ENCODE measurements around the gene RTN4RL2. TPM values are rescaled to one million over a fixed set of nuclear protein-coding genes. Genes with fewer than 3 reads are reported as not detected.

The RTN4RL2 gene
- total and polyA plus RNA-seq, 9 of the 15 experiments (the other 6 are each of a cell fraction or from before 2014, with no cell fraction given): 0.06 to 1.9 (median 0.34) TPM; not detected in 4

- WGBS (ENCODE audit: insufficient coverage, low coverage, missing lambda C conversion rate): 85% methylated on average over 7 of the region's 7 CpGs
- Histone ChIP-seq H3K79me2 (ENCODE audit: control insufficient read depth, insufficient read depth, low read length) (no peaks in the 10 kb centered on the region), H3K4me3 (no peak overlapping the region), H3K9me3 (replicated peaks; ENCODE audit: control insufficient read depth, insufficient read depth, low read depth, low read length) (no peaks in the 10 kb centered on the region), H4K20me1 (replicated peaks; ENCODE audit: control insufficient read depth, insufficient read depth, low read length) (peaks cover 8% of the 10 kb centered on the region; the same call in 1 of the 2 replicates), H3K9me1 (ENCODE audit: control insufficient read depth, insufficient read depth, low read length) (no peaks in the 10 kb centered on the region), H2AFZ (ENCODE audit: low read depth, low read length) (no peak overlapping the region), H3K36me3 (ENCODE audit: control insufficient read depth, insufficient read depth, low read length) (peaks cover 55% of the 10 kb centered on the region), H3K4me2 (ENCODE audit: insufficient read depth, low read length) (no peak overlapping the region), H3K9ac (ENCODE audit: insufficient read depth in 1 of 2, low read depth in 2 of 2, low read length in 2 of 2) (no peak overlapping the region), H3K27ac (ENCODE audit: extremely low read depth, low read depth, low read length) (no peak overlapping the region), H3K4me1 (replicated peaks in 1 of 2; ENCODE audit: control insufficient read depth in 2 of 2, insufficient read depth in 2 of 2, low read length in 2 of 2) (peaks cover 6 to 14% of the 10 kb centered on the region in 2 experiments; a peak in 4 of 5 replicates), H3K27me3 (ENCODE audit: control insufficient read depth in 2 of 2, insufficient read depth in 2 of 2, low read length in 2 of 2) (no peaks in the 10 kb centered on the region)
- DNase-seq (ENCODE audit: extremely low read depth in 1 of 4, low spot score in 3 of 4): no peak
- intact Hi-C loops (cut with micrococcal nuclease) (no loop called here), in situ Hi-C loops (cut with MboI) (no loop called here)
- ATAC-seq: no peak
- 0 out of 2 replicates have a peak, but pooled peaks have one; percentile 20 for TF ChIP-seq POLR2G (IDR thresholded peaks at IDR 0.05; ENCODE audit: low read depth, low read length)
- TF ChIP-seq, protein P1, sequence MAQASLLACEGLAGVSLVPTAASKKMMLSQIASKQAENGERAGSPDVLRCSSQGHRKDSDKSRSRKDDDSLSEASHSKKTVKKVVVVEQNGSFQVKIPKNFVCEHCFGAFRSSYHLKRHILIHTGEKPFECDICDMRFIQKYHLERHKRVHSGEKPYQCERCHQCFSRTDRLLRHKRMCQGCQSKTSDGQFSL (CRISPR knock-in tag; IDR thresholded peaks at IDR 0.05): peak; percentile 40; the same call in 1 of the 2 replicates
- TF ChIP-seq, protein P1 (tag; IDR thresholded peaks at IDR 0.05): no peak
- TF ChIP-seq ZNF592 (IDR thresholded peaks at IDR 0.05): no peak
- no peak for TF ChIP-seq CHD4 (IDR thresholded peaks at IDR 0.05; ENCODE audit: insufficient read depth, insufficient replicate concordance, low read depth, low read length, poor library complexity, severe bottlenecking)
- no peak for TF ChIP-seq PHTF2 (CRISPR knock-in tag; IDR thresholded peaks at IDR 0.05)
- peak; percentile 57; the same call in 1 of the 2 replicates for TF ChIP-seq SPI1 (IDR thresholded peaks at IDR 0.05; ENCODE audit: borderline replicate concordance, low read depth, low read length)
- TF ChIP-seq, protein P2, sequence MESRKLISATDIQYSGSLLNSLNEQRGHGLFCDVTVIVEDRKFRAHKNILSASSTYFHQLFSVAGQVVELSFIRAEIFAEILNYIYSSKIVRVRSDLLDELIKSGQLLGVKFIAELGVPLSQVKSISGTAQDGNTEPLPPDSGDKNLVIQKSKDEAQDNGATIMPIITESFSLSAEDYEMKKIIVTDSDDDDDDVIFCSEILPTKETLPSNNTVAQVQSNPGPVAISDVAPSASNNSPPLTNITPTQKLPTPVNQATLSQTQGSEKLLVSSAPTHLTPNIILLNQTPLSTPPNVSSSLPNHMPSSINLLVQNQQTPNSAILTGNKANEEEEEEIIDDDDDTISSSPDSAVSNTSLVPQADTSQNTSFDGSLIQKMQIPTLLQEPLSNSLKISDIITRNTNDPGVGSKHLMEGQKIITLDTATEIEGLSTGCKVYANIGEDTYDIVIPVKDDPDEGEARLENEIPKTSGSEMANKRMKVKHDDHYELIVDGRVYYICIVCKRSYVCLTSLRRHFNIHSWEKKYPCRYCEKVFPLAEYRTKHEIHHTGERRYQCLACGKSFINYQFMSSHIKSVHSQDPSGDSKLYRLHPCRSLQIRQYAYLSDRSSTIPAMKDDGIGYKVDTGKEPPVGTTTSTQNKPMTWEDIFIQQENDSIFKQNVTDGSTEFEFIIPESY (CRISPR knock-in tag; IDR thresholded peaks at IDR 0.05): peak; percentile 66
- TF ChIP-seq, protein P3, sequence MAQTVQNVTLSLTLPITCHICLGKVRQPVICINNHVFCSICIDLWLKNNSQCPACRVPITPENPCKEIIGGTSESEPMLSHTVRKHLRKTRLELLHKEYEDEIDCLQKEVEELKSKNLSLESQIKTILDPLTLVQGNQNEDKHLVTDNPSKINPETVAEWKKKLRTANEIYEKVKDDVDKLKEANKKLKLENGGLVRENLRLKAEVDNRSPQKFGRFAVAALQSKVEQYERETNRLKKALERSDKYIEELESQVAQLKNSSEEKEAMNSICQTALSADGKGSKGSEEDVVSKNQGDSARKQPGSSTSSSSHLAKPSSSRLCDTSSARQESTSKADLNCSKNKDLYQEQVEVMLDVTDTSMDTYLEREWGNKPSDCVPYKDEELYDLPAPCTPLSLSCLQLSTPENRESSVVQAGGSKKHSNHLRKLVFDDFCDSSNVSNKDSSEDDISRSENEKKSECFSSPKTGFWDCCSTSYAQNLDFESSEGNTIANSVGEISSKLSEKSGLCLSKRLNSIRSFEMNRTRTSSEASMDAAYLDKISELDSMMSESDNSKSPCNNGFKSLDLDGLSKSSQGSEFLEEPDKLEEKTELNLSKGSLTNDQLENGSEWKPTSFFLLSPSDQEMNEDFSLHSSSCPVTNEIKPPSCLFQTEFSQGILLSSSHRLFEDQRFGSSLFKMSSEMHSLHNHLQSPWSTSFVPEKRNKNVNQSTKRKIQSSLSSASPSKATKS (CRISPR knock-in tag; IDR thresholded peaks at IDR 0.05): no peak
- no peak for FAIRE-seq
- no TSS peak for BruUV-seq (replicated peaks)
- ChIA-PET CTCF (ENCODE audit: low intra/inter-chr PET ratio) (no interaction called here), POLR2A (interaction anchor here (0.9 to 1.5 kb wide), 4 partner anchors 9 to 21 kb away, joined by 3 to 4 read pairs (median 4); no protein-coding TSS in a partner anchor)
Measured at GRCh38 chr11:57484141-57484710, 23.9 kb downstream of the RTN4RL2 start.
